ENCODE data around the gene STK10. TPM values are rescaled to one million over a fixed set of nuclear protein-coding genes. Genes with fewer than 3 reads are reported as not detected.

Gene STK10
- total and polyA plus RNA-seq, 9 of the 15 experiments (the other 6 are each of a cell fraction or from before 2014, with no cell fraction given) = 0.30 to 6.7 (median 2.4) TPM

GRCh38 chr5:172144291-172144815, 43.7 kb downstream of the STK10 start (continued):
- TF ChIP-seq GABPB1 (CRISPR knock-in tag; IDR thresholded peaks at IDR 0.05) = no peak
- TF ChIP-seq SAFB (IDR thresholded peaks at IDR 0.05; ENCODE audit: borderline replicate concordance, low read depth, low read length) = no peak
- TF ChIP-seq ZNF146 (CRISPR knock-in tag; IDR thresholded peaks at IDR 0.05; ENCODE audit: unreplicated experiment) = no peak
- TF ChIP-seq, protein P1, sequence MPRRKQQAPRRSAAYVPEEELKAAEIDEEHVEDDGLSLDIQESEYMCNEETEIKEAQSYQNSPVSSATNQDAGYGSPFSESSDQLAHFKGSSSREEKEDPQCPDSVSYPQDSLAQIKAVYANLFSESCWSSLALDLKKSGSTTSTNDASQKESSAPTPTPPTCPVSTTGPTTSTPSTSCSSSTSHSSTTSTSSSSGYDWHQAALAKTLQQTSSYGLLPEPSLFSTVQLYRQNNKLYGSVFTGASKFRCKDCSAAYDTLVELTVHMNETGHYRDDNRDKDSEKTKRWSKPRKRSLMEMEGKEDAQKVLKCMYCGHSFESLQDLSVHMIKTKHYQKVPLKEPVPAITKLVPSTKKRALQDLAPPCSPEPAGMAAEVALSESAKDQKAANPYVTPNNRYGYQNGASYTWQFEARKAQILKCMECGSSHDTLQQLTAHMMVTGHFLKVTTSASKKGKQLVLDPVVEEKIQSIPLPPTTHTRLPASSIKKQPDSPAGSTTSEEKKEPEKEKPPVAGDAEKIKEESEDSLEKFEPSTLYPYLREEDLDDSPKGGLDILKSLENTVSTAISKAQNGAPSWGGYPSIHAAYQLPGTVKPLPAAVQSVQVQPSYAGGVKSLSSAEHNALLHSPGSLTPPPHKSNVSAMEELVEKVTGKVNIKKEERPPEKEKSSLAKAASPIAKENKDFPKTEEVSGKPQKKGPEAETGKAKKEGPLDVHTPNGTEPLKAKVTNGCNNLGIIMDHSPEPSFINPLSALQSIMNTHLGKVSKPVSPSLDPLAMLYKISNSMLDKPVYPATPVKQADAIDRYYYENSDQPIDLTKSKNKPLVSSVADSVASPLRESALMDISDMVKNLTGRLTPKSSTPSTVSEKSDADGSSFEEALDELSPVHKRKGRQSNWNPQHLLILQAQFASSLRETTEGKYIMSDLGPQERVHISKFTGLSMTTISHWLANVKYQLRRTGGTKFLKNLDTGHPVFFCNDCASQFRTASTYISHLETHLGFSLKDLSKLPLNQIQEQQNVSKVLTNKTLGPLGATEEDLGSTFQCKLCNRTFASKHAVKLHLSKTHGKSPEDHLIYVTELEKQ (CRISPR knock-in tag; IDR thresholded peaks at IDR 0.05) = no peak
- TF ChIP-seq SOX6 (IDR thresholded peaks at IDR 0.05) = peak; percentile 69
- no peak for TF ChIP-seq FOXA1 (IDR thresholded peaks at IDR 0.05; ENCODE audit: borderline replicate concordance)
- no peak for TF ChIP-seq GTF2A2 (tag; IDR thresholded peaks at IDR 0.05)
- TF ChIP-seq NR1H2 (CRISPR knock-in tag; IDR thresholded peaks at IDR 0.05) = no peak
- TF ChIP-seq RBM34 (IDR thresholded peaks at IDR 0.05; ENCODE audit: borderline replicate concordance, insufficient read depth, low read length) = no peak
- TF ChIP-seq, protein P2, sequence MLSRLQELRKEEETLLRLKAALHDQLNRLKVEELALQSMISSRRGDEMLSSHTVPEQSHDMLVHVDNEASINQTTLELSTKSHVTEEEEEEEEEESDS (CRISPR knock-in tag; IDR thresholded peaks at IDR 0.05) = no peak
- TF ChIP-seq, protein P3, sequence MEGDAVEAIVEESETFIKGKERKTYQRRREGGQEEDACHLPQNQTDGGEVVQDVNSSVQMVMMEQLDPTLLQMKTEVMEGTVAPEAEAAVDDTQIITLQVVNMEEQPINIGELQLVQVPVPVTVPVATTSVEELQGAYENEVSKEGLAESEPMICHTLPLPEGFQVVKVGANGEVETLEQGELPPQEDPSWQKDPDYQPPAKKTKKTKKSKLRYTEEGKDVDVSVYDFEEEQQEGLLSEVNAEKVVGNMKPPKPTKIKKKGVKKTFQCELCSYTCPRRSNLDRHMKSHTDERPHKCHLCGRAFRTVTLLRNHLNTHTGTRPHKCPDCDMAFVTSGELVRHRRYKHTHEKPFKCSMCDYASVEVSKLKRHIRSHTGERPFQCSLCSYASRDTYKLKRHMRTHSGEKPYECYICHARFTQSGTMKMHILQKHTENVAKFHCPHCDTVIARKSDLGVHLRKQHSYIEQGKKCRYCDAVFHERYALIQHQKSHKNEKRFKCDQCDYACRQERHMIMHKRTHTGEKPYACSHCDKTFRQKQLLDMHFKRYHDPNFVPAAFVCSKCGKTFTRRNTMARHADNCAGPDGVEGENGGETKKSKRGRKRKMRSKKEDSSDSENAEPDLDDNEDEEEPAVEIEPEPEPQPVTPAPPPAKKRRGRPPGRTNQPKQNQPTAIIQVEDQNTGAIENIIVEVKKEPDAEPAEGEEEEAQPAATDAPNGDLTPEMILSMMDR (IDR thresholded peaks at IDR 0.05 in 2 of 3, conservative IDR thresholded peaks at IDR 0.05 in 1 of 3; ENCODE audit: insufficient read depth in 2 of 3, low read depth in 1 of 3, low read length in 3 of 3) = peak in 1 of 3 experiments; percentile 10; a peak in 1 of 6 replicates
- TF ChIP-seq KAT8 (IDR thresholded peaks at IDR 0.05; ENCODE audit: low read depth) = no peak
- no peak for TF ChIP-seq ZKSCAN8 (CRISPR knock-in tag; IDR thresholded peaks at IDR 0.05)
- TF ChIP-seq FUS (optimal IDR thresholded peaks at IDR 0.05; ENCODE audit: low read depth, low read length) = no peak
- no peak for TF ChIP-seq EHMT2 (IDR thresholded peaks at IDR 0.05)
- TF ChIP-seq TGIF2 (CRISPR knock-in tag; IDR thresholded peaks at IDR 0.05) = no peak
- no peak for TF ChIP-seq NFE2 (IDR thresholded peaks at IDR 0.05; ENCODE audit: low read depth)
- no peak for TF ChIP-seq CREB5 (CRISPR knock-in tag; IDR thresholded peaks at IDR 0.05)
- no peak for TF ChIP-seq MTF1 (CRISPR knock-in tag; IDR thresholded peaks at IDR 0.05; ENCODE audit: borderline replicate concordance)
- TF ChIP-seq ATF7 (IDR thresholded peaks at IDR 0.05) = peak; percentile 33; the same call in 1 of the 2 replicates
- no peak for TF ChIP-seq MBD2 (IDR thresholded peaks at IDR 0.05; ENCODE audit: borderline replicate concordance, low read depth)
- TF ChIP-seq ZNF3 (CRISPR knock-in tag; IDR thresholded peaks at IDR 0.05) = no peak
- TF ChIP-seq DPF2 (IDR thresholded peaks at IDR 0.05) = peak; percentile 71
- TF ChIP-seq NUFIP1 (IDR thresholded peaks at IDR 0.05; ENCODE audit: partially characterized antibody) = no peak
- no peak for TF ChIP-seq MXI1 (IDR thresholded peaks at IDR 0.05; ENCODE audit: low read depth, low read length)
